ENCODE measurements around the gene DPEP1.
"Not testable (repeated sequence)": the region's sequence is repeated elsewhere in the genome, so short reads cannot be mapped to it uniquely, and the experiment has no call there.

The DPEP1 gene

DNA sequence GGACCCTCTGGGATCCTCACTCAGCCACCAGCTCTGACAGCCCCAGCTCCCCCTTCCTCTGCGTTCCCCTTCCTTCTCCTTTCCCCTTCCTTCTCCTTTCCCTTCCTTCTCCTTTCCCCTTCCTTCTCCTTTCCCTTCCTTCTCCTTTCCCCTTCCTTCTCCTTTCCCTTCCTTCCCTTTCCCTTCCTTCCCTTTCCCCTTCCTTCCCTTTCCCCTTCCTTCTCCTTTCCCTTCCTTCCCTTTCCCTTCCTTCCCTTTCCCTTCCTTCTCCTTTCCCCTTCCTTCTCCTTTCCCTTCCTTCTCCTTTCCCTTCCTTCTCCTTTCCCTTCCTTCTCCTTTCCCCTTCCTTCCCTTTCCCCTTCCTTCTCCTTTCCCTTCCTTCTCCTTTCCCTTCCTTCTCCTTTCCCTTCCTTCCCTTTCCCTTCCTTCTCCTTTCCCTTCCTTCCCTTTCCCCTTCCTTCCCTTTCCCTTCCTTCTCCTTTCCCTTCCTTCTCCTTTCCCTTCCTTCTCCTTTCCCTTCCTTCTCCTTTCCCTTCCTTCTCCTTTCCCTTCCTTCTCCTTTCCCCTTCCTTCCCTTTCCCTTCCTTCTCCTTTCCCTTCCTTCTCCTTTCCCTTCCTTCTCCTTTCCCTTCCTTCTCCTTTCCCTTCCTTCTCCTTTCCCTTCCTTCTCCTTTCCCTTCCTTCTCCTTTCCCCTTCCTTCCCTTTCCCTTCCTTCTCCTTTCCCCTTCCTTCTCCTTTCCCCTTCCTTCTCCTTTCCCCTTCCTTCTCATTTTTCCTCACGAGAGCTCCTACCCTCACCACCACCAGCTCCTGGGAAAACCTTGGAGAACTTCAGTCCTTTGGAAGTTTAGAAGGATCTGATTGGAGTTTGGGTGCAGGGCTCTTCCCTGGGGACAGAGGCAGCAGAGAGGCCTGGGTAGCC lies 21.3 kb downstream of the DPEP1 start:
- not testable (repeated sequence) for DNase-seq; H3K9me3 ChIP-seq (ENCODE audit: control insufficient read depth, low read length); H3K27ac ChIP-seq (ENCODE audit: insufficient read depth, low read length, poor library complexity, severe bottlenecking); H3K4me1 ChIP-seq (ENCODE audit: control insufficient read depth, insufficient read depth, low read length, poor library complexity, severe bottlenecking); H3K27me3 ChIP-seq (replicated peaks; ENCODE audit: control insufficient read depth, insufficient read depth, low read length, poor library complexity, severe bottlenecking); H3K4me3 ChIP-seq (ENCODE audit: insufficient read depth, low read depth, low read length, poor library complexity, severe bottlenecking); H3K36me3 ChIP-seq (ENCODE audit: control insufficient read depth, insufficient read depth, low read length)

DNA sequence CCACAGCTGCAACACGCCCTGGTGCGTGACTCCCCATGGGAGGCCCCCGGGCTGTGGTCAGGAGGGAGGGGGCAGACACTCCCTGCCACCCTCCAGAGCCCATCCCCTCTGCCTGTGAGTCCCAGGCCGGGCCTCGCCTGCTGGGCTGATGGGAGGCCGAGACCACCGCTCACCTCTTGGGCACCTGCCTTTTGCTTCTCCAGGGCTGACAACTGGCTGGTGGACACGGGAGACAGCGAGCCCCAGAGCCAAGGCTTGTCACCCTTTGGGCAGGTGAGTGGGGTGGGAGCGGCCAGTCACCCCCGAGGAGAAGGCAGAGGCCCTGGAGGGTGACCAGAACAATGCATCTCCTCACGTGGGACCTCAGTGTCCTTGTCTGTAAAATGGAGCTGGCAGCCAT lies 23.2 kb downstream of the DPEP1 start:
- H3K27me3 ChIP-seq (replicated peaks; ENCODE audit: control insufficient read depth, insufficient read depth, low read length, poor library complexity, severe bottlenecking) = no peaks in the 10 kb centered on the region
- no peak overlapping the region for H3K27ac ChIP-seq (ENCODE audit: insufficient read depth, low read length, poor library complexity, severe bottlenecking)
- H3K4me1 ChIP-seq (ENCODE audit: control insufficient read depth, insufficient read depth, low read length, poor library complexity, severe bottlenecking) = no peaks in the 10 kb centered on the region
- no peaks in the 10 kb centered on the region for H3K36me3 ChIP-seq (ENCODE audit: control insufficient read depth, insufficient read depth, low read length)
- H3K9me3 ChIP-seq (ENCODE audit: control insufficient read depth, low read length) = no peaks in the 10 kb centered on the region
- DNase-seq = no peak
- no peak overlapping the region for H3K4me3 ChIP-seq (ENCODE audit: insufficient read depth, low read depth, low read length, poor library complexity, severe bottlenecking)

DNA sequence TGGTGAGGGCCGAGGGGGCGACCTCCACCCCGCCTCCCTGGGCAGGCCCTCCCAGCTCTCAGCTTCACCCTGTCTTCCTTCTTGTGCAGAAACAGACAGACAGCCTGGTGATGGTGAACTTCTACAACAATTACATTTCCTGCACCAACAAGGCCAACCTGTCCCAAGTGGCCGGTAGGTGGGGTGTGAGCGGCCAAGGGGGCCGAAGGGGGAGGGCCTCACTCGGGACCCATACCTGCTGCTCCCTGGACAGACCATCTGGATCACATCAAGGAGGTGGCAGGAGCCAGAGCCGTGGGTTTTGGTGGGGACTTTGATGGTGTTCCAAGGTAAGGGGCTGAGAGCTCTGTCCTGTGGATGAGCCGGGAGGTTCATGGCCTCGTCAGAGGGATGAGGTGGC lies 23.9 kb downstream of the DPEP1 start:
- Histone ChIP-seq H3K4me1 (ENCODE audit: control insufficient read depth, insufficient read depth, low read length, poor library complexity, severe bottlenecking) (no peaks in the 10 kb centered on the region), H3K36me3 (ENCODE audit: control insufficient read depth, insufficient read depth, low read length) (no peaks in the 10 kb centered on the region), H3K27ac (ENCODE audit: insufficient read depth, low read length, poor library complexity, severe bottlenecking) (no peak overlapping the region), H3K9me3 (ENCODE audit: control insufficient read depth, low read length) (no peaks in the 10 kb centered on the region), H3K4me3 (ENCODE audit: insufficient read depth, low read depth, low read length, poor library complexity, severe bottlenecking) (no peak overlapping the region), H3K27me3 (replicated peaks; ENCODE audit: control insufficient read depth, insufficient read depth, low read length, poor library complexity, severe bottlenecking) (no peaks in the 10 kb centered on the region)
- no peak for DNase-seq

DNA sequence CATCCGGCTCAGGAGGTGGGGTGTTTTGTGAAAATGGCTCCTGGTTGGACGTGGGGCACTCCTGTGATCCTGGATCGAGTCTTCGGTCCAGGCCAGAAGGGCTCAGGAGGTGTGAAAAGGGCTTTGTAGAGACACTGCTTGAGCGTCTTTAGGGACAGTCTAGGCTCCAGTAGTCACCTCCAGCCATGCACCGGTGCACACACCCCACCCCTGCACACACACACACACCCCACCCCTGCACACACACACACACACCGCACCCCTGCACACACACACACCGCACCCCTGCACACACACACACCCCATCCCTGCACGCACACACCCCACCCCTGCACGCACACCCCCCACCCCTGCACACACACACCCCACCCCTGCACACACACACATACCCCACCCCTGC lies 25.0 kb downstream of the DPEP1 start:
- DNase-seq = no peak
- H3K4me1 ChIP-seq (ENCODE audit: control insufficient read depth, insufficient read depth, low read length, poor library complexity, severe bottlenecking) = no peaks in the 10 kb centered on the region
- no peak overlapping the region for H3K27ac ChIP-seq (ENCODE audit: insufficient read depth, low read length, poor library complexity, severe bottlenecking)
- no peaks in the 10 kb centered on the region for H3K9me3 ChIP-seq (ENCODE audit: control insufficient read depth, low read length)
- H3K36me3 ChIP-seq (ENCODE audit: control insufficient read depth, insufficient read depth, low read length) = no peaks in the 10 kb centered on the region
- no peak overlapping the region for H3K4me3 ChIP-seq (ENCODE audit: insufficient read depth, low read depth, low read length, poor library complexity, severe bottlenecking)
- H3K27me3 ChIP-seq (replicated peaks; ENCODE audit: control insufficient read depth, insufficient read depth, low read length, poor library complexity, severe bottlenecking) = no peaks in the 10 kb centered on the region

DNA sequence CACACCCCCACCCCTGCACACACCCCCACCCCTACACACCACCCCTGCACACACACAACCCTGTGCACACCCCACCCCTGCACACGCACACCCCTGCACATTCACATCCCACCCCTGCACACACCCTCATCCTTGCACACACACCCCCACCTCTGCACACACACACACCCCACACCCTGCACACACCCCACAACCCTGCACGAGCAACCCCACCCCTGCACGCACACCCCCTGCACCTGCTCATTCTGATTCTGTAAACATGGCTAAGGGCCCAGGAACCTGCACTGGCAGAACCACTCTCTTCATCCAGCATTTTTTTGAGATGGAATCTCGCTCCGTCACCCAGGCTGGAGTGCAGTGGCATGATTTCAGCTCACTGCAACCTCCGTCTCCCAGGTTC lies 25.9 kb downstream of the DPEP1 start:
- Histone ChIP-seq H3K27me3 (replicated peaks; ENCODE audit: control insufficient read depth, insufficient read depth, low read length, poor library complexity, severe bottlenecking) (no peaks in the 10 kb centered on the region), H3K4me3 (ENCODE audit: insufficient read depth, low read depth, low read length, poor library complexity, severe bottlenecking) (no peak overlapping the region), H3K4me1 (ENCODE audit: control insufficient read depth, insufficient read depth, low read length, poor library complexity, severe bottlenecking) (no peaks in the 10 kb centered on the region), H3K27ac (ENCODE audit: insufficient read depth, low read length, poor library complexity, severe bottlenecking) (no peak overlapping the region), H3K9me3 (ENCODE audit: control insufficient read depth, low read length) (no peaks in the 10 kb centered on the region), H3K36me3 (ENCODE audit: control insufficient read depth, insufficient read depth, low read length) (no peaks in the 10 kb centered on the region)
- DNase-seq = no peak

DNA sequence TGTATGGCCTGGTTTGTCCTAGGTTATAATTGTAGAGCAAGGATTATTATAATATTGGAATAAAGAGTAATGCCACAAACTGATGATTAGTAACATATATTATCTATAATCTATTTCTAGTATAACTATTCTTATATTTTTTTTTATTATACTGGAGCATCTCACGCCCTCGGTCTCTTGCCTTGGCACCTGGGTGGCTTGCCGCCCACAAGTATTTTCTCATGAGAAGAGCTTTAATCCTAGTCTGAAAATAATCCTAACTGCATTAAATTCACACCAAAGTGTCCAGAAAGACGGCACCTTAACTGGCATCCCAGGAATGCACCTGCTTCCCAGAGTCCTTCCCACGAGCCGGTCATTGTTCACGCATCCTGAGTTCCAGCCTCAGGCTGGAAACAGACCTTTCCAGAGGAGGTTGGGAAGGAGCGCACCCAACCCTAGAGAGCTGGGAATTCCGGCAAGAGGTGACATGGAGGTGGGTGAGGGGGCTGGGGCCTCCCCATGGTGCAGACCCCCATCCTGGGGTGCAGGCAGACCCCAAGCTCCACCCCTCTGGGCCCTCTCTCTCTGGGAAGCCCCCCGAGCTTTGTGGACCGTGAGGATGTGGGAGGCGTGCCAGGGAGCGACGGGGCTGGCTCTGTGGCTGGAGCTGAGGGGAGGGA lies 28.1 kb downstream of the DPEP1 start:
- DNase-seq = no peak
- no peak overlapping the region for H3K27ac ChIP-seq (ENCODE audit: insufficient read depth, low read length, poor library complexity, severe bottlenecking)

DNA sequence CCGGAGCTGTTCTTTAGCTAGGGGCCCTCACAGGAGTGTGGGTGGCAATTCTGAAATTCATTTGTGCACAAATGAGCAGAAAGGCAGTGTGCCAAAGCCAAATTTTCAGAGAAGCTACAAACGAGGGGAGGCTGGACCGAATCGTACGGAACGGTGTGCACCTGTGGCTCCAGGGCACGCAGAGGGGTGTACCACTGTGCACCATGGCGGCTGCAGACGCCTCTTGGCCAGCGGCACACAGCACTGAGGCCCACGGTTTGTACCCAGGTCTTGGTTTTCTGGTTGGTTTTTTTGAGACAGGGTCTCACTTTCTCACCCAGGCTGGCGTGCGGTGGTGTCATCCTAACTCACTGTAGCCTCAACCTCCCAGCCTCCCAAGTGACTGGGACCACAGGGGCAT lies 29.1 kb downstream of the DPEP1 start:
- DNase-seq = no peak
- no peaks in the 10 kb centered on the region for H3K4me1 ChIP-seq (ENCODE audit: control insufficient read depth, insufficient read depth, low read length, poor library complexity, severe bottlenecking)
- no peaks in the 10 kb centered on the region for H3K9me3 ChIP-seq (ENCODE audit: control insufficient read depth, low read length)
- H3K4me3 ChIP-seq (ENCODE audit: insufficient read depth, low read depth, low read length, poor library complexity, severe bottlenecking) = no peak overlapping the region
- H3K36me3 ChIP-seq (ENCODE audit: control insufficient read depth, insufficient read depth, low read length) = peaks cover 25% of the 10 kb centered on the region
- H3K27ac ChIP-seq (ENCODE audit: insufficient read depth, low read length, poor library complexity, severe bottlenecking) = no peak overlapping the region
- H3K27me3 ChIP-seq (replicated peaks; ENCODE audit: control insufficient read depth, insufficient read depth, low read length, poor library complexity, severe bottlenecking) = no peaks in the 10 kb centered on the region

More for the DNA sequence above, 28.1 kb downstream of the DPEP1 start:
- peaks cover 17% of the 10 kb centered on the region for H3K36me3 ChIP-seq (ENCODE audit: control insufficient read depth, insufficient read depth, low read length)
- H3K9me3 ChIP-seq (ENCODE audit: control insufficient read depth, low read length) = no peaks in the 10 kb centered on the region
- H3K4me1 ChIP-seq (ENCODE audit: control insufficient read depth, insufficient read depth, low read length, poor library complexity, severe bottlenecking) = no peaks in the 10 kb centered on the region
- H3K27me3 ChIP-seq (replicated peaks; ENCODE audit: control insufficient read depth, insufficient read depth, low read length, poor library complexity, severe bottlenecking) = no peaks in the 10 kb centered on the region
- no peak overlapping the region for H3K4me3 ChIP-seq (ENCODE audit: insufficient read depth, low read depth, low read length, poor library complexity, severe bottlenecking)

DNA sequence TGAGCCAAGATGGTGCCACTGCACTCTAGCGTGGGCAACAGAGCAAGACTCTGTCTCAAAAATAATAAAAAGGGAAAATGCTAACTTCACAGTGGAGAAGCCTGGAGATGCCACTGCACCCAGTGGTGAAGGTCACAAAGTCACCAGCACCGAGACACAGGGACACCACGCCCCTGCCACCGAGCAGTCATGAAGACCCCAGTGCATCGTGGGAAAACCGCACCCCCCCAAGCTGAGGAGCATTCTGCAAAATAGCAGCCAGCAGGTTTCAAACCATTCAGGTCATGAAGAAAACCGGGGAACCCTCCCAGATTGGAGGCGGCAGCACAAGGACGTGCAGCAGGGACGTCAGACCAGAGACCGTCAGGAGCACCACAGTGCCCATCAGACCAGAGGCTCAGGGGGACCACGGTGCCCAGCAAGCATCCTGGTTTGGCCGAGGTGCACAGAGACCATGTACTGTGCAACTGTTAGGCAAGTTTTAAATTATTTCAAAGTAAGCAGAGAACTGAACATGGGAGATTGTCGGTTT lies 30.4 kb downstream of the DPEP1 start:
- Histone ChIP-seq H3K27me3 (replicated peaks; ENCODE audit: control insufficient read depth, insufficient read depth, low read length, poor library complexity, severe bottlenecking) (no peaks in the 10 kb centered on the region), H3K36me3 (ENCODE audit: control insufficient read depth, insufficient read depth, low read length) (peaks cover 25% of the 10 kb centered on the region)
- no peak for DNase-seq

DNA sequence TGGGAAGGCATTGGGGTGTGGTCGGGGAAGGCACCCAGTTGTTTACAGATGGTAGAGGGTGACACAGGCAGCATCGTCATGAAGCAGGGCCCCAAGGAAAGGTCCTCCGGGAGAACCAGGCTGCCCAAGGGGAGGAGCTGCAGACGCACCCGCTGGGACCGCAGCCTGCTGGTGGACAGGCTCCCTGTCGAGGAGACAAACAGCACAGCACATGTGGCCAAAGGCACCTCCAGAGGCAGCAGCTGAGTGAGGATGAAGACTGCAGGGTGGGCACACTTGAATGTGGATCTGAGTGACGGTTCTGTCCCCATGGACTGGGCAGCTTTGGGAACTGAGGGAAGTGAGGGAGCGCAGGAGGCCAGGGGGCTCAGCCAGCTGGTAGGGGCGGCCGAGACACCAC lies 31.7 kb downstream of the DPEP1 start:
- H3K9me3 ChIP-seq (ENCODE audit: control insufficient read depth, low read length) = no peaks in the 10 kb centered on the region
- H3K4me3 ChIP-seq (ENCODE audit: insufficient read depth, low read depth, low read length, poor library complexity, severe bottlenecking) = no peak overlapping the region
- no peak for DNase-seq
- no peaks in the 10 kb centered on the region for H3K4me1 ChIP-seq (ENCODE audit: control insufficient read depth, insufficient read depth, low read length, poor library complexity, severe bottlenecking)
- no peak overlapping the region for H3K27ac ChIP-seq (ENCODE audit: insufficient read depth, low read length, poor library complexity, severe bottlenecking)
- peaks cover 32% of the 10 kb centered on the region for H3K36me3 ChIP-seq (ENCODE audit: control insufficient read depth, insufficient read depth, low read length)
- no peaks in the 10 kb centered on the region for H3K27me3 ChIP-seq (replicated peaks; ENCODE audit: control insufficient read depth, insufficient read depth, low read length, poor library complexity, severe bottlenecking)

More for the DNA sequence above, 30.4 kb downstream of the DPEP1 start:
- H3K4me3 ChIP-seq (ENCODE audit: insufficient read depth, low read depth, low read length, poor library complexity, severe bottlenecking) = no peak overlapping the region
- no peak overlapping the region for H3K27ac ChIP-seq (ENCODE audit: insufficient read depth, low read length, poor library complexity, severe bottlenecking)
- H3K4me1 ChIP-seq (ENCODE audit: control insufficient read depth, insufficient read depth, low read length, poor library complexity, severe bottlenecking) = no peaks in the 10 kb centered on the region
- no peaks in the 10 kb centered on the region for H3K9me3 ChIP-seq (ENCODE audit: control insufficient read depth, low read length)

DNA sequence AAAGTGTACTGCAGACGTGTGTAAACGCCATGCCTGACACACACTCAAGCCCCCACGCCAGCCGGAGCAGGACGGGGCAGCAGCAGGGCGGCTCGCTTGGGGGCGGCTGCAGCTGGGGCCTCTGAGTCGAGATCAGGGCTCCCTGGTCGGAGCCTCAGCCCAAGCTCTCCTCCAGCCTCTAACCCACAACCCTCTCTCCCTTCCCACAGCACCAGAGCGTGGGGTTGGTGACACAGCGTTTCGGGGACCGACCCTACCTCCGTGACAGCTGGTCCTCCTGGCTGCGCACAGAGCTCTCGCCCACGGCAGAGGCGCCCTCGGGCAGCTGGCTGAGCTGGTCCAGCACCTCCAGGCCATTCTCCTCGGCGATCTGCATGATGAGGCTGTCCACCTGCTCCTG lies 32.8 kb downstream of the DPEP1 start:
- no peaks in the 10 kb centered on the region for H3K4me1 ChIP-seq (ENCODE audit: control insufficient read depth, insufficient read depth, low read length, poor library complexity, severe bottlenecking)
- no peaks in the 10 kb centered on the region for H3K27me3 ChIP-seq (replicated peaks; ENCODE audit: control insufficient read depth, insufficient read depth, low read length, poor library complexity, severe bottlenecking)
- no peak for DNase-seq
- H3K9me3 ChIP-seq (ENCODE audit: control insufficient read depth, low read length) = no peaks in the 10 kb centered on the region
- no peak overlapping the region for H3K27ac ChIP-seq (ENCODE audit: insufficient read depth, low read length, poor library complexity, severe bottlenecking)
- peaks cover 34% of the 10 kb centered on the region for H3K36me3 ChIP-seq (ENCODE audit: control insufficient read depth, insufficient read depth, low read length)
- no peak overlapping the region for H3K4me3 ChIP-seq (ENCODE audit: insufficient read depth, low read depth, low read length, poor library complexity, severe bottlenecking)
